Ammon's horn (tissue), 1 donor: ENCODE results near the gene CSF2RB.

Experiments
- DNase-seq: peaks from one replicate; pipeline ENCODE4 v3.0.0-alpha.2; 2016; ENCODE audit warnings: low spot score

CSF2RB gene

DNA sequence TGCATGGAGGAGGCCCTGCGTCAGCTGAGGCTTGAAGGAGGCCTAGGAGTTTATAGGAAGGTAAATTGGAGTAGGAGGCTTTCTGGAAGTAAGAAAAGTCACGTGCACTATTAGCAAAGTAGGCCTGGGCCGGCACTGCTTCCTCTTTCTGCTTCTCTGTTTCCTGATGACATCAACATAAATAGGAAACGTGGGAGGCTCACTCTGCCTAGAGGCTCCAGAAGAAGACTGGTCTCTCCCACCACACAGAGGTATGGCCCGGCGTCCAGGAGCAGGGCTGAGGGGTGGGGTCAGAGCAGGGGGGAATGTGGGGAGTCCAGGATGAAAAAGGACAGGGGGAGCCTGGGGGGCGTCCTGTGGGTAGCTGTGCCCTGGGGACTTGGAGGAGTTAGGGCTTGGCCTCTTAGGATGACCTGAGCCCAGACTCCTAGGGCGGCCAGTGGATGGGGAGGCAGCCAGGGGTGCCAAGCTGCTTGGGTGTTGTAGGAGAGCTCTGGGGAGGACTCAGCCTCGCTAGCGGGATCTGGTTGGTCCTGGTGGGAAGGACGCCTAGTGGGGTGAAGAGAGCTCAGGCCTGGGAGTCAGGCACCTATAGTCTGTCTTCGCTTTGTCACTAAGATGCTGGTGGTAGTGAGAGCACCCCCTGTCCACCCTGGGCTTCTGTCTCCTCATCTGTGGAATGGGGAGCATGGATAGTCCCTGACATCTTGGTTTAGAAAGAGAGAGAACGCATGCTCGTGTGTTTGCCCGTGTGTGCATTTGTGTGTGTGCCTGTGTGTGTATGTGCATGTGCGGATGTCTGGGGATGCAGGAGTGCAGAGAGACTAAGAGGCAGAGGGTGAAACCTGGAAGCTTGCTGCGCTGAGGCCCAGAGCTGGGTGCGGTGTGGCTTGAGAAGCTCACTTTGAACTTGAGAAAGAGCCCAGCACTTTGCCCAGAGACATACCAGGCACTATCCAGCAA, at the start of gene CSF2RB:
Gene CSF2RB (plus strand): TSS at position 202 of the 963 bp plus-strand sequence. CDS start 8,580 bp downstream, outside the sequence.
- DNase-seq, result peak; percentile 54

DNA sequence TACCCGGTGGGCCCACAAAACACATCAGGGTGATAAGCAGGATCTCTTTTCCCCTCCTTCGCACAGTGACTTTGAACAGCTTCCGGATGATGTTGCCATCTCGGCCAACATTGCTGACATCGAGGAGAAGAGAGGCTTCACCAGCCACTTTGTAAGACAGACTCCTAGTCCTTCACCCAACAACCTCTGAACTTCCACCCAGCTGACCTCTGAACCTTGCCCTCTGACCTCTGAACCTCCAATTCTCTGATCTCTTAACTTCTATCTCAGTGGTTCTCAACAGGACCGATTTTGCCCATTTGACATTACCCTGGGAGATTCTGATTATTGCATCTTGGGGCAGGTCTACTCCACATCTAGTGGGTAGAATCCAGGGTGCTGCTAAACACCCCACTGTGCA, 49.4 kb upstream of the CSF2RB start:
- DNase-seq, result no peak

DNA sequence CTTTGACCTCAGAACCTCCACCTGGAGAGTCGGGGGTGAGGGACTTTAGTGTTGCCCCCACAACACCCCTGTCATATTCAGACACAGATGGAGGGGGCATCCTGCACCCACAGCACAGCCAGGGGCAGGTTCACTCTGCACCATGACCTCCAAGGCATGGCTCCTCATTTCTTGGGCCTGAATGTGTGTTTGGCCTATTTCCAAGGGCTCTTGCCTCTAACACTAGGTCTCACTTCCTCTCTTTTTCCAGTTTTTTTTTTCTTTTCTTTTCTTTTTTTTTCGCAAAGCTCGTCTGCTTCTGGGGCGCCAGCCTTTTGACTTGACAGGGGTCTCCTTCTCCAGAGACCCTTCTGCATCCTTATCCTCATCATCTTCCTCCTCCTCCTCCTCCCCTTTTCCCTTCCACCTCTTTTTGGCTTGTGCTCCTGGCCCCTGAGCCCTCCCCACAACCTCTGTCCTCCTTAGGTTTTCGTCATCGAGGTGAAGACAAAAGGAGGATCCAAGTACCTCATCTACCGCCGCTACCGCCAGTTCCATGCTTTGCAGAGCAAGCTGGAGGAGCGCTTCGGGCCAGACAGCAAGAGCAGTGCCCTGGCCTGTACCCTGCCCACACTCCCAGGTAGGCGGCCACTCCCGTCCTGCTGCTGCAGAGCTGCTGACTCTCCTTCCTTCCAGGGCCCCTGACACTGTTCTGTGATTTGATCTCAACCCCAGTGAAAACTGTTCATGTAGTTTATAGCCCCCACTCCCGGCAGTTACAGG, 48.8 kb upstream of the CSF2RB start:
- DNase-seq, result peak; percentile 21

DNA sequence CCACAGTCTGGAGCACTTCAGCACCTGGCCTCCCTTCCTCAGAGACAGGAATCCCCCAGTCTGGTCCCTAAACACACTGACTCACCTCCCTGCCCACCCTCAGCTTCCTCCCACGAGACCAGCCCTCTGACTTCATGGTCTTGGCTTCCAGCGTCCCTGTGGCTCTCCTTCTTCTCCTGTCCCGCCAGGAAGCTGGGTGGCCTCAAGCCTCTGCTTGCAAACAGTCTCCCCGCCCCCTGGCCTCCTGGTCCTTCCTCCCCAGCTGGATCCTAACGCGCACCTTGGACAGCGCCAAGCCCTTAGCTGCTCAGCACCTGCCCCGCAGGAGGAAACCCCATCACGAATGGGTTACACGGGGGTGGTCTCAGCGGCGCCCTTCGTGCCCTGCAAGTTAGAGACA, 48.1 kb upstream of the CSF2RB start:
- DNase-seq, result no peak

DNA sequence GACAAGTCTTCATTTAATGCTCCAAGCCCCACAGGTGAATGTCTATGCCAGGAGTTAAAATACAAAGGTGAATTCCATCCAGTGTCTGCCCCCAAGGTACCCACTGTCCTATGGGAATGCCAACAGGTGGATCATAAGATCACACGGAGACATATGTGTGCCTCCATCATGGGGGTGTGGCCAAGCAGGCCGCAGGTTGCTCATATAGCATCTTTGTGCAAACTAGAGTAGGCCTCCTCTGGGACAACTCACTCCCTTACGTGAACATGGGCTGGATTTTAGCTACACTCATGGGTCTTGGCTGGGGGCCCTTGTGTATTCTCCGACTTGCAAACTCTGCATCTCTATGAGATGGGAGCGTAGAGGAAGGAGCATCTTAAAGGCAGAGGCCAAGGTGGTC, 45.7 kb upstream of the CSF2RB start:
- DNase-seq, result no peak

DNA sequence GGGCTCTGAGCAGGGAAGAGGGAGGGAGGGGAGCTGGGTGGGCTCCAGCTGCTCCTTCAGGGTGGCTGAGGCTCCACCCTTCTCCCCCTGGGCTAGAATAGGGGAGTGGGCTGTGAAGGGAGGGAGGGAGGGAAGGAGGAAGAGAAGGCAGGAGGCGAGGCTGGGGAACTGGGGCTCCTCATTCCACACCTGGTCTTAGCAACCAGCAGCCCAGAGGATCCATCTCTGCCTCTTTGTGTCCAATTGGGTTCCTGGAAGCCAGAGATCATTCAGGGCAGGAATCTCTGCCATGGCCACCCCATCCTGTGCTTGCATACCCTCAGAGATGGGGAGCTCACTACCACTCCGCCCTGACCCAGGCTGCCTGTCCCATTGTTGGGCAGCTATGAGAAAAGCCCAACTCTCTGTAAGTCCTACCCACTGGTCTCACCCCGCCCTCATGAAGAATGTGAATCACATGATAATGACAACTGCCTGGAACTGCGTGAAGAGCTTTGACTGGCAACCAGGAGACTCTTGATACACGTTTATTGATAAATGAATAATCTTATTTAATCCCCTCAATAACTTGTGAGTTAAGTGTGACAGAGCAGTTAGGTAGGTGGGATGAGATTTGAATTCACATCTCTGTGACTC, 44.8 kb upstream of the CSF2RB start:
- DNase-seq, result no peak

DNA sequence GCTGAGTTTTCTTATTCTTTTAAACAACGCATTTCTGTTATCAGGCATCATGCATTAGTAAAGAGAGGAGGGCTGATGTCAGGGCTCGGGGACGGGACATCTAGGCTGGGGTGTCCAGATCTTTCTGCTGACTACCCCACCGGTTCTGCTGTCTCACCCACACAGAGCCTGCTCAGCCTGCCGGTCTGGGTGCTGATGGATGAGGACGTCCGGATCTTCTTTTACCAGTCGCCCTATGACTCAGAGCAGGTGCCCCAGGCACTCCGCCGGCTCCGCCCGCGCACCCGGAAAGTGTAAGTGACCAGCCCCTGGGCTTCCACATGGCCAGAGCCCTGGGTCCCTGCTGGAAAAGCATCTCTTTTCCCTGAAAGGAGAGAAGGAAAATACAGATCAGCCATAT, 43.2 kb upstream of the CSF2RB start:
- DNase-seq, result no peak

DNA sequence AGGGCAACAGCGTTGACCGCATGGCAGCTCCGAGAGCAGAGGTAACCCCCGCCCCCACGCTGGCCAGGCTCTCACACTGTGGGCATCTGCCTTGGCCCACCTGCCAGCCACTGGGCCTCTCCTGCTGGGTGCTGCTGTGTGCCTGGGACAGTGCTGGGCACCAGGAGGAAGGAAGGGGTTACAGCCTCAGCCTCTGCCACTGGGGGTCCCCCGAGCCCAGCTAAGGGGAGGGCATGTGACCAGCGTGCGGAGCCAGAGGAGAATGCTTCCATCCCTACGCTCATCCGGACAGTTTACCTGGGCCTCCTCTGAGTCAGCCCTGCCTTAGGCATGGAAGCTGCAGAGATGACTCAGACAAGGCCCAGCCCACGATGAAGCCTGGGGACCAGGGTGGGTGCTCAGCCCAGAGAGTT, 41.8 kb upstream of the CSF2RB start:
- no peak for DNase-seq

DNA sequence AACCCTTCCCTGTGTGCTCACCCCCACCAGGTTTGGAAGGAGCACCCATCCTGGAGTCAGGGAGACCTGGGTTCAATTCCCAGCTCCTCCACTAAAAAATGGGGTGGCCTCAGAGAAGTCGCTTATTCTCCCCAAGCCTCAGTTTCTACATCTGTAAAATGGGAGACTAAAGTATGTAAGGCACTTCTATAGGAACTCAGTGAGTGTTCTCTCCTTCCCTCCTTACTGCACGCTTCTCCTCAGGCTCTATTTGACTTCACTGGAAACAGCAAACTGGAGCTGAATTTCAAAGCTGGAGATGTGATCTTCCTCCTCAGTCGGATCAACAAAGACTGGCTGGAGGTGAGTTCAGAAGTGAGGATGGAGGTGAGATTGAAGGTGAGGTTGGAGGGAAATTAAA, 41.3 kb upstream of the CSF2RB start:
- no peak for DNase-seq

DNA sequence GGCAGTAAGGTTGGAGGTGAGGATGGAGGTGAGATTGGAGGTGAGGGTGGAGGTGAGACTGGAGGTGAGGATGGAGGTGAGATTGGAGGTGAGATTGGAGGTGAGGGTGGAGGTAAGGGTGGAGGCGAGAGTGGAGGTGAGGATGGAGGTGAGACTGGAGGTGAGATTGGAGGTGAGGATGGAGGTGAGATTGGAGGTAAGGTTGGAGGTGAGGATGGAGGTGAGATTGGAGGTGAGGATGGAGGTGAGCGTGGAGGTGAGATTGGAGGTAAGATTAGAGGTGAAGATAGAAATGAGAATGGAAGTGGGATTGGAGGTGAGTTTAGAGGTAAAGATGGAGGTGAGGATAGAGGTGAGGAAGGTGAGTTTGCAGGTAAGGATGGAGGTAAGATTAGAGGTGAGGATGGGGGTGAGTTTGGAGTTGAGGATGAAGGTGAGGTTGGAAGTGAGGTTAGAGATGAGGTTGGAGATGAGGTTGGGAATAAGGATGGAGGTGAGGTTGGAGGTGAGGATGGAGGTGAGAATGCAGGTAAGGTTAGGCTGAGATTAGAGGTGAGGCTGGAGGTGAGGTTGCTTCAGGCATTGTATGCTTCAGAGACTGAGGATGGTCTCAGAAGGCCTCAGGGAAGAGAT, 40.4 kb upstream of the CSF2RB start:
- DNase-seq, result no peak

DNA sequence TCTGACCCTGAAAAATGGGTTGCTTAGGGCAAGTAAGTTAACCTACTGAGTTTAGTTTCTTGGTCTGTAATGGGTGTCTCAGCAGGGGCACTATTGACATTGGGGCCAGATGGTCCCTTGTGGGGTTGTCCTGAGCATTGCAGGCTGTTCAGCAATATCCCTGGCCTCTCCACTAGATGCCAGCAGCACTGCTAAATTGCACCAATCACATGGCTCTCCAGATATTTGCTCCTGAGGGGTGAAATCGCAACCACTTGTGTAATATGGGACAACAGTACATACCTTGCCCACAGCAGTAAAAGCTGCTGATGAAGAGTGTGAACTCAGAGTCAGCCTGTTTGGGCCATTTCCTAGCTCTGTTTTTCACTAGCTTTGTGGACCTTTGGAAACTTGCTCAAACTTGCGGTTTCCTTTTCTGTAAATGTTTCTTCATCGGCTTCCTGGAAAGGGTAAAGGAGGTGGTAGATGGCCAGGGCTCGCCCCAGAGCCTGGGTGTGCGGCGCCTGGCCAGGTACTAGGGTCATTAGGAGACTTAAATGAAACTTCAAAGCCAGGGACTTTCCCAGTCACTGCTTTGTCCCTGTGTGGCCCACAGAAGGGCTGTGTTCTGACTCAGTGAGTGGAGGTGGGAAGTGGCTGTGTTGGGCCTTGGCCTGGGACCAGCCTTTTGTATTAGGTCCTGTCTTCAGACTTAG, 39.7 kb upstream of the CSF2RB start:
- peak; percentile 51 for DNase-seq

DNA sequence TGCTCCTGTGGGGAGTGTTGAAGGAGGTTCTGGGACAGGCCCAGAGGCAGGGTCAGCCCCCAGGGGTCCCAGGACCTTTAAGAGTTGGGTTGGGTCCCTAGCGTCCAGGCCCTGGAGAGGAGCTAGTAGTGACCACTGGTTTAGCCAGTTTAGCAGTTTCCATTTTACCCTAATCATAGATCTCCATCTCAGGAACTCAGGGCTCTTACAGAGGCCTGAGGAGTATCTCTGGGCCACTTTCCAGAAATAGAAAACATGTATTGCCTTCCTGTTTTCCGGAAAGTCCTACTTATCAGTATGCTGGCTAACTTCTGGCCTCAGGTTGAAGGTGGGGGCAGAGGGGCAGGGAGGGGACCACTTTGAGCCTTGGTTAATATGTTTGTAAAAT, 39.1 kb upstream of the CSF2RB start:
- no peak for DNase-seq

DNA sequence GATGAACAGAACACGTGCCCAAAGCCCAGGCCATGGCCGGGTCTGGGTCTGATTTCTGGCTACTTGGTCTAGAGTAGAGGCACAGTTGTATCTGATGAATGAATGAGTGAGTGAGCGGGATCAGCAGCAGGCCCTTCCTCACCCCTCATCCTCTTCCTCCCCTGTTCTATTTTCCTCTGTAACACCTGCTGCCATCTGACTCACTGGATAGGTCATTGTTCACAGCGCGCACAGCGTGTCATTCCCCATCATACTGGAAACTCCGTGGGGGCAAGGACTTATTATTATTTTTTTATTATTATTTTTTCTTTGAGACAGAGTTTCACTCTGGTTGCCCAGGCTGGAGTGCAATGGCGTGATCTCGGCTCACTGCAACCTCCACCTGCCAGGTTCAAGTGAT, 38.7 kb upstream of the CSF2RB start:
- no peak for DNase-seq

DNA sequence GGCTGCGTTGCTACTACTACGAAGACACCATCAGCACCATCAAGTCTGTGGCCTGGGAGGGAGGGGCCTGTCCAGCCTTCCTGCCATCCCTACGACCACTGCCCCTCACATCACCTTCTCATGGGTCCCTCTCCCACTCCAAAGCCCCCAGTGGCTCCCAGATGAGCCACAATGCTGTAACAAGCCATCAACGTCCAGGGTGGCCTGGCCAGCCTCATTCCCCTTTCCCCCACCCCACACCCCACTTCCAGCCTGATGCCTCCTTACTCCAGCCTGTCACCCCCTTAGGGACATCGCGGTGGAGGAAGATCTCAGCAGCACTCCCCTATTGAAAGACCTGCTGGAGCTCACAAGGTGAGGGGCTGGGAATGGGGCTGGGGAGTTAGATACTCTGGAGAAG, 37.7 kb upstream of the CSF2RB start:
- DNase-seq, result no peak

DNA sequence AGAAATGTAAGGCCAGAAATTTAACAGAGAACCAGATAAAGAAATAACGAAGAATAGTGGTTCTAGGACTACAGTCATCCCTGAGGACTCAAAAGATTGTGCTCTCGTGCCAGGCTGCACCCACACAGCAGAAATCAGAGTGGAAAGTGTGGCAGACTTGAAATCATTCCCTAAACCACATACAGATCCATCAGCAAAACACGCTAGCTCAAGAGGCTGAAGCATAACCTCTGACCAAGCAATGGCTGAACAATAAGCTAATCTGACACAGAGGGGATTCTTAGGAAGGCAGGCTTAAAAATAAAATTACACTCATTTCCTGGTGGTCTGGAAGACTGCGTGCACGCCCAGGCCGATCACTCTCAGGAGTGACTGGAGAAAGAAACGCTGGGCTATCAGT, 33.7 kb upstream of the CSF2RB start:
- no peak for DNase-seq

DNA sequence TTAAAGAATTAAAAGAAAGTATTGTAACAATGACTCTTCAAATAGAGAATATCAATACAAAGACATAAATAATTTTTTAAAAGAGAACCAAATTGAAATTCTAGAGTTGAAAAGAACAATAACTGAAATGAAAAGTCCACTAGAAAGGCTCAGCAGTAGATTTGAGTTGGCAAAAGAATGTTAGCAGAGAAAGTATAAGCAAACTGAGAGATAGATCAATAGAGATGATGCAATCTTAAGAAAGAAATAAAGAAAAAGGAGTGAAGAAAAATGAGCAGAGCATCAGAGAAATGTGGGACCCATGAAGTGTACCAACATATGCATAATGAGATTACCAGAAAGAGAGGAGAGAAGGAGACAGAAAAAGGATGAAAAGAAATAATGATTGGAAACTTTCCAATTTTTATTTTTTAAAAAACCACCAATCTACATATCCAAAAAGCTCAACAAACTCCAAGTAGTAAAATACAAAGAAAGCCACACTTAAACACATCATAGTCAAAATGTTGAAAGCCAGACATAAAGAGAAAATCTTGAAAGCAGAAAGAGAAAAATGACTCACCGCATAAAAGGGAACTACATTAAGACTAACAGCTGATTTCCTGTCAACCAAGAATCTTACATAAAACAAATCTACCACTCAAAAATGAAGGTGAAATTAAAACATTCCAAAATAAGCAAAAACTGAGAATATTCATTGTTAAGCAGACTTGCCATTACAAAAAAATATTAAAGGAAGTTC, 31.8 kb upstream of the CSF2RB start:
- no peak for DNase-seq

DNA sequence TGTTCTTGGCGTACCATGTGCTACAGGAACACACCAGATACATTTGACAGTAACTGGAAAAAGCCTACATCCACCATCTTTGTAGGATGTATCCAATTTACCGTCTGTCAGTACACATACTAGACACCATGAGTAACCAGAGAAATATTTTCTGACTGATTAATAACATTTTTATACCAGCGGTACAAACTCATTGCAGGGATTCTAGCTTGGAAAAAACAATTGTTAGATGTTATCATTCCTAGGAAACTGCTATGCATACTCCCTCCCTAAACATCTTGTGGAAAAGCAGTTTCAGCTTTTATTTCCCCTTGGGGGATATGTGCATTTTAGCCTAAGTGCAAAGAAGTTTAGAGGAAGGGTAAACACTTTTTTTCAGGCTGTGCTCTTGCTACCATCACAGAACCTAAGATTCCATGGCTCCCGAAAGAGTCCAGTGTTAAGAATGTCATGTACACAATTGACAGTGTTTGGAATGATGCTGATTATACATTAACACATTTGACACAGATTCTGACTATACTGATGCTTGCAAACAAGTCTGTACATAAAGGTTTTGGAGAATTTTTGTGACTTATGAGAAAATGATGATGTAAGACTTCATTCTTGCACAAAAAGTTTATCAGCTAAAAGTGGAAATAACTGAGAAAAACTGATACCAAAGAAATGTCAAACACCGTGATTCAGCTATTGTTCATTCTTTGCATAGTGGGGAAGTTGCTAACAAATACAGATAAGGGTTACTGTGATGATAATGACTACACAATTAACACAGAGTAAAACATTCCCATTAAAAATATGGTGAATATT, 28.9 kb upstream of the CSF2RB start:
- no peak for DNase-seq

DNA sequence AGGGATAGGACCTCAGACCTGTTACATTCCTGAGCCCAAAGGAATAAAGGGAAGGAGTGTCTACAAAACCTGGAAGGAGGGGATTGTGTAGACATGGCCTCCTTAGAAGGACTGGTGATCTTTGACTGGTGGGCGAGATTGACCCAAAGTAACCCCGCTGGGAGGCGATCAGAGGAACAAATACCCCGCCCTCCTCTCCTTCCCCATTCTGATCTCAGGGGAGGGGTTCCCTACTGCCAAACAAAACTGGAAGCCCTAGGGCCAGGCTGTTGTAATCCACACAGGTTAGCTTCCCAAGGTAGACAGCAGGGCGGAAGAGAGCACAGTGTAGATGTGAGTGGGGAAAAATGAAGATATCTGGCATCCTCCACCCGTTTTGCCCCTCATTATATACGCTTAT, 28.0 kb upstream of the CSF2RB start:
- no peak for DNase-seq

DNA sequence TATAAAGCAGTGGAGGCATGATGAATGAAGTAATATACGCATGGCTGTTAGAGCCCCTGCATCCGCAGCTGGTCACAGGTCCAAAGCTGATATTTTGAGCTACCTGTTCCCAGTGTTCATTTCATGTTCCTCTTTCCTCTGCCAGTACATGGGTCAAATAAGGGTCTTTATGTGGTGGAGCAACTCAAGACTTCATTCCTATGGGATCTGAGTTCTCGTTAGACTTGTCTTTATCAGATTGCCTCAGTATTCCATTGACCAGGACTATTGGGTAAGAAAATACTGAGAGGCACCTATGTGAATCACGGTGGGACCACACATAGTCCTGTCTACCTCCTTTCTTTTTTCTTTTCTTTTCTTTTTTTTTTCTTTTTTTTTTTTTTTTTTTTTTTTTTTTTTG, 27.4 kb upstream of the CSF2RB start:
- no peak for DNase-seq

DNA sequence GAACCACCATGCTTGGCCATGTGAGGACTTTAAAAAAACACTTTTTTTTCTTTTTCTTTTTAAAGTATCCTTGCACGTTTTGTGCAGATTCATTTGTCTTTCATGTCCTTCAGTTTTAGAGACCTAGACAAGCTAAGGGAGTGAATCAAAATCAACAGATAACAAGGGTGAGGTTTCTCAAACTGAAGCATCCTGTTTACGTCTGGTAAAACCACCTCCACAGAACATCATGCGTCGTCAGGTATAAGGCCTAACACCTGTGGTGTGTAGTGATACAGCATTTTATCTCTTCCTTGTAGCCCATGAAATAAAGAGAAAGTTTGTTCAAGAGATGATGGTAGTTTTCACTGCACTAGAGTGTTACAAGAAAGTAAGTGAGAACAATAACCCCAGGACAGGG, 26.3 kb upstream of the CSF2RB start:
- no peak for DNase-seq
